ENCODE measurements around the gene RDH5.

GRCh38 chr12:55755246-55755645 lies 35.1 kb downstream of the RDH5 start:
- TF ChIP-seq LEF1 (IDR thresholded peaks at IDR 0.05; ENCODE audit: borderline replicate concordance) (no peak), SP1 (IDR thresholded peaks at IDR 0.05) (no peak), FOXM1 (IDR thresholded peaks at IDR 0.05; ENCODE audit: borderline replicate concordance) (no peak), ARNT (IDR thresholded peaks at IDR 0.05) (no peak)

Measured in HEK293T (cell line).